Measurements from ENCODE around the gene ALG1. TPM values are rescaled to one million over a fixed set of nuclear protein-coding genes. Genes with fewer than 3 reads are reported as not detected.
"Not testable (repeated sequence)": the region's sequence is repeated elsewhere in the genome, so short reads cannot be mapped to it uniquely, and the experiment has no call there.

Gene ALG1
- total RNA-seq, 1 donor from 2014 or later = 27.7 TPM

GRCh38 chr16:5044011-5044540 lies 27.6 kb upstream of the ALG1 start:
- no peak for DNase-seq (ENCODE audit: extremely low read depth, low read depth, low spot score)

- DNase-seq (ENCODE audit: extremely low read depth, low read depth, low spot score) = not testable (repeated sequence)
Measured at GRCh38 chr16:5044581-5044980, 27.1 kb upstream of the ALG1 start.

GRCh38 chr16:5045499-5046115 lies 26.0 kb upstream of the ALG1 start:
- no peak for DNase-seq (ENCODE audit: extremely low read depth, low read depth, low spot score)

- no peak for DNase-seq (ENCODE audit: extremely low read depth, low read depth, low spot score)
Measured at GRCh38 chr16:5046914-5047313, 24.7 kb upstream of the ALG1 start.

- no peak for DNase-seq (ENCODE audit: extremely low read depth, low read depth, low spot score)
Measured at GRCh38 chr16:5054876-5055865, 16.5 kb upstream of the ALG1 start.

- DNase-seq (ENCODE audit: extremely low read depth, low read depth, low spot score) = no peak
Measured at GRCh38 chr16:5056352-5056751, 15.3 kb upstream of the ALG1 start.

GRCh38 chr16:5058476-5058875 lies 13.2 kb upstream of the ALG1 start:
- DNase-seq (ENCODE audit: extremely low read depth, low read depth, low spot score) = no peak

GRCh38 chr16:5059386-5060072 lies 12.1 kb upstream of the ALG1 start:
- no peak for DNase-seq (ENCODE audit: extremely low read depth, low read depth, low spot score)

GRCh38 chr16:5060073-5060641 lies 11.5 kb upstream of the ALG1 start:
- DNase-seq (ENCODE audit: extremely low read depth, low read depth, low spot score) = no peak

GRCh38 chr16:5062051-5062450 lies 9.6 kb upstream of the ALG1 start:
- DNase-seq (ENCODE audit: extremely low read depth, low read depth, low spot score) = no peak

GRCh38 chr16:5062790-5063765 lies 8.6 kb upstream of the ALG1 start:
- no peak for DNase-seq (ENCODE audit: extremely low read depth, low read depth, low spot score)

GRCh38 chr16:5064915-5065314 lies 6.7 kb upstream of the ALG1 start:
- no peak for DNase-seq (ENCODE audit: extremely low read depth, low read depth, low spot score)

GRCh38 chr16:5065326-5065725 lies 6.3 kb upstream of the ALG1 start:
- DNase-seq (ENCODE audit: extremely low read depth, low read depth, low spot score) = no peak

- DNase-seq (ENCODE audit: extremely low read depth, low read depth, low spot score) = no peak
Measured at GRCh38 chr16:5065813-5066212, 5.8 kb upstream of the ALG1 start, which contains the start of gene C16orf89. Gene C16orf89, minus strand, starts transcription at chr16:5065956. Its CDS starts 48 bp downstream, at chr16:5065908.

GRCh38 chr16:5066511-5066910 lies 5.1 kb upstream of the ALG1 start:
- DNase-seq (ENCODE audit: extremely low read depth, low read depth, low spot score) = no peak

GRCh38 chr16:5069048-5069447 lies 2.6 kb upstream of the ALG1 start:
- no peak for DNase-seq (ENCODE audit: extremely low read depth, low read depth, low spot score)

GRCh38 chr16:5069854-5070253 lies 1.8 kb upstream of the ALG1 start:
- no peak for DNase-seq (ENCODE audit: extremely low read depth, low read depth, low spot score)

GRCh38 chr16:5070431-5071186 lies 1.0 kb upstream of the ALG1 start:
- no peak for DNase-seq (ENCODE audit: extremely low read depth, low read depth, low spot score)

GRCh38 chr16:5071341-5071680 lies 332 bp upstream of the ALG1 start:
- DNase-seq (ENCODE audit: extremely low read depth, low read depth, low spot score) = no peak
